ENCODE data around the gene DNAAF5. TPM values are rescaled to one million over a fixed set of nuclear protein-coding genes. Genes with fewer than 3 reads are reported as not detected.

Gene DNAAF5
- total RNA-seq, 4 donors from 2014 or later: 5.6 to 34.3 (median 13.3) TPM

DNA sequence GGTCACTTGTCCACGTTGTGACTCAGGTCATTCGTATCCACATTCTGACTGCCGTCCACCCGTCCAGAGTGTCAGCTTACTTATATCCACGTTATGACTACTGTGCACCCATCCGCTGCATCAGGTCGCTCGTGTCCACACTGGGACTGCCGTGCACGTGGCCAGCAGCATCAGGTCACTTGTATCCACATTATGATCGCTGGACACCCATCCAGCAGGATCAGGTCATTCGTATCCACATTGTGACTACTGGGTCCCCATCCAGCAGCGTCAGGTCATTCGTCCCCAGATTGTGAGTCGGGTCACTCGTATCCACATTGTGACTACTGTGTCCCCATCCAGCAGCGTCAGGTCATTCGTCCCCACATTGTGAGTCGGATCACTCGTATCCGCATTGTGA, 58.5 kb downstream of the DNAAF5 start:
- DNase-seq: no peak
- H3K36me3 ChIP-seq: no peaks in the 10 kb centered on the region
- no peak overlapping the region for H3K4me3 ChIP-seq
- no peak overlapping the region for H3K27ac ChIP-seq
- H3K4me1 ChIP-seq: no peaks in the 10 kb centered on the region
- TF ChIP-seq POLR2A (IDR thresholded peaks at IDR 0.05): no peak
- TF ChIP-seq, protein P1, sequence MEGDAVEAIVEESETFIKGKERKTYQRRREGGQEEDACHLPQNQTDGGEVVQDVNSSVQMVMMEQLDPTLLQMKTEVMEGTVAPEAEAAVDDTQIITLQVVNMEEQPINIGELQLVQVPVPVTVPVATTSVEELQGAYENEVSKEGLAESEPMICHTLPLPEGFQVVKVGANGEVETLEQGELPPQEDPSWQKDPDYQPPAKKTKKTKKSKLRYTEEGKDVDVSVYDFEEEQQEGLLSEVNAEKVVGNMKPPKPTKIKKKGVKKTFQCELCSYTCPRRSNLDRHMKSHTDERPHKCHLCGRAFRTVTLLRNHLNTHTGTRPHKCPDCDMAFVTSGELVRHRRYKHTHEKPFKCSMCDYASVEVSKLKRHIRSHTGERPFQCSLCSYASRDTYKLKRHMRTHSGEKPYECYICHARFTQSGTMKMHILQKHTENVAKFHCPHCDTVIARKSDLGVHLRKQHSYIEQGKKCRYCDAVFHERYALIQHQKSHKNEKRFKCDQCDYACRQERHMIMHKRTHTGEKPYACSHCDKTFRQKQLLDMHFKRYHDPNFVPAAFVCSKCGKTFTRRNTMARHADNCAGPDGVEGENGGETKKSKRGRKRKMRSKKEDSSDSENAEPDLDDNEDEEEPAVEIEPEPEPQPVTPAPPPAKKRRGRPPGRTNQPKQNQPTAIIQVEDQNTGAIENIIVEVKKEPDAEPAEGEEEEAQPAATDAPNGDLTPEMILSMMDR (IDR thresholded peaks at IDR 0.05): no peak
- no peaks in the 10 kb centered on the region for H3K27me3 ChIP-seq
- no peaks in the 10 kb centered on the region for H3K9me3 ChIP-seq
- intact Hi-C loops (cut with DNase I; ENCODE audit: low total_unique reads): loop anchor here (10.0 kb wide), 1 partner anchor 90 kb away; the partner anchor contains the start of gene GET4

DNA sequence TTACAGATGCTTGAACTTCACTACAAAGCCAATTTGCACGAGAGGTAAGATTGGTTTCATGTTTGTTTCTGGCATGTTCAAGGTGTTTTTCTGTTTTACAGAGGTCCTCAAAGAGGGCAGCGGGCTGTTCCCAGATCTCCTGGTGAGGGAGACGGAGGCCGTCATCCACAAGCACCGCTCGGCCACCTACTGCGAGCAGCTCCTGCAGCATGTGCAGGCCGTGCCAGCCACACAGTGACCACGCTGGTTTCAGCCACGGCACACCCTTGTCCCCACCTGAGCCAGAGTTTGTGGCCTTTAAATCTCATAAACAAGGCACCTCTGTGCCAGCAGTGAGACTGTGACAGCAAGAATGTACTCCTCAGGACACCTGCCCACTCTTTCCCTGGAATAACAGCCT, 58.9 kb downstream of the DNAAF5 start:
- no peaks in the 10 kb centered on the region for H3K36me3 ChIP-seq
- no peaks in the 10 kb centered on the region for H3K9me3 ChIP-seq
- no peak overlapping the region for H3K4me3 ChIP-seq
- H3K27me3 ChIP-seq: no peaks in the 10 kb centered on the region
- no peak for DNase-seq
- intact Hi-C loops (cut with DNase I; ENCODE audit: low total_unique reads): loop anchor here (10.0 kb wide), 1 partner anchor 89 kb away; the partner anchor contains the start of gene GET4
- H3K4me1 ChIP-seq: no peaks in the 10 kb centered on the region
- TF ChIP-seq, protein P1 (IDR thresholded peaks at IDR 0.05): no peak
- TF ChIP-seq POLR2A (IDR thresholded peaks at IDR 0.05): no peak
- H3K27ac ChIP-seq: peak overlapping the region in 1 of 2 donors; percentile 33

DNA sequence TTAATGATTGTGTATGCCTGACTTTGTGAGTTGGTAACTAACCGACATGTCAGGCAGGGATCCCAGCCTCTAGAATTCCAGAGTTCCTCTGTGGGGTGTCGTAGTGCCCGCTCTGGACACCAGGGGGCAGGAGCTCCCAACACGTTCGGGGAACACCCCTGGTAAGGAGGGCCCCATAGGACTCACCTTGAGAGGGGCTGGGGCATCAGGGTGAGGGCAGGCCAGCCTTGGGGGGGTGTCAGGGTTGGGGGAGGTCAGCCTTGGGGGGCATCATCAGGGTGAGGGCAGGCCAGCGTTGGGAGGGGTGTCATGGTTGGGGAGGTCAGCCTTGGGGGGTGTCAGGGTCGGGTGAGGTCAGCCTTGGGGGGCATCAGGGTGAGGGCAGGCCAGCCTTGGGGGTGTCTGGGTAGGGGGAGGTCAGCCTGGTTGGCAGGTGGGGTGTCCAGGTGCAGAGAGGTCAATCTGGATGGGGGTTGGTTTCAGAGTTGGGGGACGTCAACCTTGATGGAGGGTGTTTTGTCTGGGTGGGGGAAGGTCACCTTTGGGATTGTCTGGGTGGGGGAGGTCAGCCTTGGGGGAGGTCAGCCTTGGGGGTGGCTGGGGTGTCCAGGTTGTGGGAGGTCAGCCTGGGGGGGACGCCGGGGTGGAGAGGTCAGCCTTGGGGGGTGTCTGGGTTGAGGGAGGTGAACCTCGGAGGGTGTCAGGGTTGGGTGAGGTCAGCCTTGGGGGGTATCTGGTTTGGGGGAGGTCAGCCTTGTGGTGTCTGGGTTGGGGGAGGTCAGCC, 60.2 kb downstream of the DNAAF5 start:
- no peaks in the 10 kb centered on the region for H3K4me1 ChIP-seq
- peak overlapping the region in 1 of 2 donors; percentile 33 for H3K27ac ChIP-seq
- H3K9me3 ChIP-seq: no peaks in the 10 kb centered on the region
- intact Hi-C loops (cut with DNase I; ENCODE audit: low total_unique reads): loop anchor here (10.0 kb wide), 1 partner anchor 88 kb away; the partner anchor contains the start of gene GET4
- no peak overlapping the region for H3K4me3 ChIP-seq
- H3K27me3 ChIP-seq: no peaks in the 10 kb centered on the region
- no peaks in the 10 kb centered on the region for H3K36me3 ChIP-seq
- no peak for TF ChIP-seq POLR2A (IDR thresholded peaks at IDR 0.05)
- TF ChIP-seq, protein P1 (IDR thresholded peaks at IDR 0.05): peak; percentile 89 to 93 (median 92)
- peak; percentile 82 to 83 for DNase-seq

DNA sequence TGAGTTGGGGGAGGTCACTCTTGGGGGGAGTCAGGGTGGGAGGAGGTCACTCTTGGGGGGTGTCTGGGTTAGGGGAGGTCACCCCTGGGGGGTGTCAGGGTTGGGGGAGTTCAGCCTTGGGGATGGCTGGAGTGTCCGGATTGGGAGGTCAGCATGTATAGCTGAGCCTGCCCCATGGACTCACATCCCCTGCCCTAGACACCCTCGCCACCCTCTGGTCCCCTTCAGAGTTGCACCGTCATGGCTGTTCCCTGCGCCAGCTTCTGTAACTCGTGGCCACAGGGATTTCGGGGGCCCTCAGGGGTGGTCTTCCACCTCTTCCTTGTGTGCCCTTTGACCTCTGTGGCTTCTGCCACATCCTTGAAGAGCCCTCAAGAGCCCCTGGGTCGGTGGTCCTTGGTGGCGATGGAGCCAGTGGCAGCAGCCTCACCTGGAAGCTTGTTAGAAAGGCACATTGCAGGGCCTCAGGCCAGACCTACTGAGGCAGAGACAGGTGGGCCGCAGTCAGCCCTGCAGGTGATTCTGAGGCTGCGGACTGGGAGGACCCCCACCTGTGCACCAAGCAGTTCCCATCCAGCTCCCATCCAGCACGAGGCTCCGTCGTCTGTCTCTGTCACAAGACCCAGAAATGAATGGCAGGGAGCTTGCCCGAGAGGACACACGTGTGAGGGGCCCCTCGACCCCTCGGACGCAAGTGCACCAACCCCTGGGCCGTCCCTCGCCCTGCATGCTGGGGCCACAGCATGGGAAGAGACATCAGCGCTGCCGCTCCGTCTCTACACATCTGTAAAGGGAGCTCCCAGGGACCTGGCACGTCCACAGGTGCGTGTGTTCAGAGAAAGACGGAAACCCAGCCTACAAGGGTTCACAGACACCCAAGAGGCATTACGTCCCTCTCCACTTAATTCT, 61.1 kb downstream of the DNAAF5 start:
- H3K4me1 ChIP-seq: no peaks in the 10 kb centered on the region
- no peak overlapping the region for H3K4me3 ChIP-seq
- DNase-seq: no peak
- no peak overlapping the region for H3K27ac ChIP-seq
- H3K27me3 ChIP-seq: no peaks in the 10 kb centered on the region
- no peak for TF ChIP-seq POLR2A (IDR thresholded peaks at IDR 0.05)
- TF ChIP-seq, protein P1 (IDR thresholded peaks at IDR 0.05): no peak
- no peaks in the 10 kb centered on the region for H3K36me3 ChIP-seq
- intact Hi-C loops (cut with DNase I; ENCODE audit: low total_unique reads): loop anchor here (10.0 kb wide), 1 partner anchor 87 kb away; the partner anchor contains the start of gene GET4
- no peaks in the 10 kb centered on the region for H3K9me3 ChIP-seq

Data from uterus (tissue), 4 donors.